Thoracic aorta (tissue), 2 donors: ENCODE measurements around the gene STRA6. TPM values are rescaled to one million over a fixed set of nuclear protein-coding genes. Genes with fewer than 3 reads are reported as not detected.

Experiments
- ATAC-seq: fragments of 150-250 bp; one replicate; pipeline ENCODE4 v1.8.0; 2017; ENCODE audit warnings: low read depth; ENCODE audit not compliant: insufficient number of reproducible peaks, low FRiP score
- DNase-seq: peaks from one replicate; pipeline ENCODE4 v3.0.0-alpha.2; 2020; ENCODE audit warnings: low spot score
- H3K27ac ChIP-seq, 2 donors: fragments of 200-600 bp; sonication (generic); 1 replicate in 1 of 2; 2 replicates in 1 of 2; pipeline ENCODE4 v1.5.1; 2016; ENCODE audit warnings: mild to moderate bottlenecking in 2 of 2, moderate library complexity in 2 of 2
- H3K27me3 ChIP-seq: fragments of 200-600 bp; sonication (generic); replicated peaks from 2 replicates; pipeline ENCODE4 v1.6.0; 2016; ENCODE audit warnings: mild to moderate bottlenecking; ENCODE audit not compliant: insufficient read depth
- H3K36me3 ChIP-seq: fragments of 200-600 bp; sonication (generic); one replicate; pipeline ENCODE4 v1.5.1; 2016
- H3K4me1 ChIP-seq, 2 donors: fragments of 200-600 bp; sonication (generic); 1 replicate in 1 of 2; 2 replicates in 1 of 2; pipeline versions ENCODE4 v1.5.1 to v1.6.0; 2016; ENCODE audit warnings: low read depth in 2 of 2, mild to moderate bottlenecking in 1 of 2; ENCODE audit not compliant: control insufficient read depth in 1 of 2
- H3K4me3 ChIP-seq: fragments of 200-600 bp; sonication (generic); 2 replicates; pipeline ENCODE4 v1.5.1; 2016; ENCODE audit warnings: mild to moderate bottlenecking
- H3K9me3 ChIP-seq: fragments of 200-600 bp; sonication (generic); 2 replicates; pipeline ENCODE4 v1.5.1; 2016
- total RNA-seq, 2 donors: library from RNA; depleted of rRNA; stranded (reverse); fragments of >200 nt; gene quantifications; one replicate each; pipeline versions ENCODE4 v1.1.0 to v1.2.3, GENCODE V29; 2016
- TF ChIP-seq, protein P1 (sequence below): fragments of 200-600 bp; sonication (generic); IDR thresholded peaks from one replicate; pipeline ENCODE4 v1.5.1; 2019; ENCODE audit warnings: antibody characterized with exemption

STRA6 gene
- total RNA-seq, 2 donors from 2014 or later, result 0.28 TPM; not detected in 1

DNA sequence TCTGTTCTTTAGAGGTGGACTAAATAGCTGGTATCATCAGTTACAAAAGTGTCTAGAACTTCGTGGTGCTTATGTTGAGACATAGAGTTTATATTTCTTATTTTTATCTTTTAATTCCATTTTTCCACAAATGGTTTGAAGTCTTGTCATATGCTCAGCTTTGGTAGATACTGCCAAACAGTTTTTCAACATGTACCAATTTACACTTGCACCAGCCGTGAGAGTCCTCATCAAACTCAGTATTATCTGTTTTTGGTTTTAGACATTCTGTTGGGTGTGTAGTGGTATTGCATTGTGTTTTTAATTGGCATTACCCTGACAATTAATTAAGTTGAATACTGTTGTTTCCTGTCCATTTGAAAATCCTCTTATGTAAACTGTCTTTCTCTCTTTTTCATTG, 55.5 kb downstream of the STRA6 start:
- TF ChIP-seq, protein P1, sequence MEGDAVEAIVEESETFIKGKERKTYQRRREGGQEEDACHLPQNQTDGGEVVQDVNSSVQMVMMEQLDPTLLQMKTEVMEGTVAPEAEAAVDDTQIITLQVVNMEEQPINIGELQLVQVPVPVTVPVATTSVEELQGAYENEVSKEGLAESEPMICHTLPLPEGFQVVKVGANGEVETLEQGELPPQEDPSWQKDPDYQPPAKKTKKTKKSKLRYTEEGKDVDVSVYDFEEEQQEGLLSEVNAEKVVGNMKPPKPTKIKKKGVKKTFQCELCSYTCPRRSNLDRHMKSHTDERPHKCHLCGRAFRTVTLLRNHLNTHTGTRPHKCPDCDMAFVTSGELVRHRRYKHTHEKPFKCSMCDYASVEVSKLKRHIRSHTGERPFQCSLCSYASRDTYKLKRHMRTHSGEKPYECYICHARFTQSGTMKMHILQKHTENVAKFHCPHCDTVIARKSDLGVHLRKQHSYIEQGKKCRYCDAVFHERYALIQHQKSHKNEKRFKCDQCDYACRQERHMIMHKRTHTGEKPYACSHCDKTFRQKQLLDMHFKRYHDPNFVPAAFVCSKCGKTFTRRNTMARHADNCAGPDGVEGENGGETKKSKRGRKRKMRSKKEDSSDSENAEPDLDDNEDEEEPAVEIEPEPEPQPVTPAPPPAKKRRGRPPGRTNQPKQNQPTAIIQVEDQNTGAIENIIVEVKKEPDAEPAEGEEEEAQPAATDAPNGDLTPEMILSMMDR, result no peak
- Histone ChIP-seq H3K9me3 (peaks cover 5% of the 10 kb centered on the region), H3K27ac (no peak overlapping the region), H3K27me3 (no peaks in the 10 kb centered on the region), H3K4me3 (no peak overlapping the region), H3K36me3 (no peaks in the 10 kb centered on the region), H3K4me1 (no peaks in the 10 kb centered on the region)
- DNase-seq (no peak), ATAC-seq (no peak)

DNA sequence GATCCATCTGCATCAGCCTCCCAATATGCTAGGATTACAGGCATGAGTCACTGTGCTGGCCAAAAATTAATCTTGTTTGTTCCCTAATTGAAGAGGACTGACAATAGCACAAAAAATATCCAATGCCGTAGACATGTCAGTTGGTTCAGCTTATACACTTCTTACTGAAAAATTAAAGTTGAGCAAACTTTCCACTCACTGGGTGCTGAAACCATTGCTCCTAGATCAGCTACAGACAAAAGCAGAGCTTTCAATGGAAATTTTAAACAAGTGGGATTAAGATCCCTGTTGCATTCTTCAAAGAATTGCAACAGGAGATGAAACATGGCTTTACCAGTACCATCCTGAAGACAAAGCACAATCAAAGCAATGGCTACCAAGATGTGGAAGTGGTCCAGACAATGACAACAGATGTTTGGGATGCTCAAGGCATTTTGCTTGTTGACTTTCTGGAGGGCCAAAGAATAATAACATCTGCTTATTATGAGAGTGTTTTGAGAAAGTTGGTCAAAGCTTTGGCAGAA, 56.2 kb downstream of the STRA6 start:
- TF ChIP-seq, protein P1, result no peak
- H3K4me1 ChIP-seq, result no peaks in the 10 kb centered on the region
- no peak for DNase-seq
- peaks cover 5% of the 10 kb centered on the region for H3K9me3 ChIP-seq
- no peak overlapping the region for H3K27ac ChIP-seq
- H3K27me3 ChIP-seq, result no peaks in the 10 kb centered on the region
- ATAC-seq, result no peak
- no peak overlapping the region for H3K4me3 ChIP-seq
- H3K36me3 ChIP-seq, result no peaks in the 10 kb centered on the region

DNA sequence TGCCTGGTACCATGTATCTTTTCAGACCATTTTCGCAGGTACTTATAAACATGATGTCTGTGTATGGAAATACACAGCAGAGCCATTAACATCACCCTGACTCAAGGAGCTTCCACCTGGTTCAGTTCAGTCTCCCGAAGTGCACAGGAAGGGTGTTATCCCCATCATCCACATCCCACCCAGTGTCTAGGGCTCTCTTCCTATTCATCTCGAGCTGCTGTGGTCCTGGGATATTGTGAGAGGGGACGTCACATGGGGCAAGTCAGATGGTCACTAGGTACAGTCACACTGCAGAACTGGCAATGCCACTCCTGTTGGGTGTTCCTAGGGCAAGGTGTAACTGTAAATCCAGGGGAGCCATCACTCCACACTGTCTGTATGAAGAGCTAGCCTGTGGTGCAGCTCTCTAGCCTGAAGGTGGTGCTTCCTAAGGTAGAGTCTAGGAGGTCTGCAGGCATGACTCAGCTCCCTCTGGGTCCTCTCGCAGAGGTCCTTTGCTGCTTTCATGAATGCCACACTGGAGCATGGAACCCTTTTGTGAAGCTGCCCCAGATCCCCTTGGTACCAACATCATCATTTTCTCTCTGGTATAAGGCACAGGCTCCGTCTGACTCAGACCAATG, 58.3 kb downstream of the STRA6 start:
- Histone ChIP-seq H3K4me3 (no peak overlapping the region), H3K27me3 (no peaks in the 10 kb centered on the region), H3K36me3 (no peaks in the 10 kb centered on the region), H3K27ac (no peak overlapping the region), H3K4me1 (no peaks in the 10 kb centered on the region), H3K9me3 (peaks cover 5% of the 10 kb centered on the region)
- no peak for ATAC-seq
- DNase-seq, result no peak
- TF ChIP-seq, protein P1, result no peak

DNA sequence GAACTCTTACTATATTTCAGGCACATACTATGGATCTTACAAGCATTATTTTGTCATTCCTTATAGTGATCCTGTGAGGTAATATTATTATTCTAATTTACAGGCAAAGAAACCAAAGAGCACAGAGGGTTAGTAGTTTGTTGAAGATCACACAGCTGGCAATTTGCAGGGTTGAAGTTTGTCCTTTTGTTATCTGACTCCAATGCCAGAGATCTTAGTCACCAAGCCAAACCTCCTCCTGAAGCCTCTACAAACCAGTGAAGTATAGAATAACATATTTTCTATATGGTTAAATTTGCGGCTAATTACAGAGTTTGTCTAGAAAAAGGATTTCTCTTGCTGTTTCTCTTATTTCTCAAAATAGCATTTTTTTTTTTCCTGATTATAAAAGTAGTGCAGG, 61.0 kb downstream of the STRA6 start:
- Histone ChIP-seq H3K9me3 (peaks cover 3% of the 10 kb centered on the region), H3K4me1 (peaks cover 6 to 11% of the 10 kb centered on the region in 2 donors), H3K27me3 (no peaks in the 10 kb centered on the region), H3K27ac (no peak overlapping the region), H3K36me3 (no peaks in the 10 kb centered on the region), H3K4me3 (no peak overlapping the region)
- no peak for DNase-seq
- TF ChIP-seq, protein P1, result no peak
- ATAC-seq, result no peak

DNA sequence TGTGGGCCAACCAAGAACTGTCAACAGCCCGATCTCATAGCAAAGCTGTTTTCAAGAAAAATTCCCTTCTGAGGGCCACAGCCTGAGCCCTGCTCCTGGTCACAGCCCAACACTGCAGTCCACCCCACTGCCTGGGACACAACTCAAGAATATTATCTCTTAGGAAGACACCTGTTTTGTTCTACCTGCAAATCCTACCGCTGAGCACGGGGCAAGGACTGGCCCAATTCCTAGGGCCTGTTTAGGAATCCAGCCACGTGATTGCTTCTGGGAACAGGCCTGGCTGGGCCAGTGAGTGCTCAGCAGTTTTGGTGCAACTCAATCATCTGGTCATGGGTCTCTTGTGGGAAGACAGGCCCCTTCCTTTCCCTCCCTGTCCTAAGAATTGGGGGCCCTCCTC, 63.9 kb downstream of the STRA6 start:
- Histone ChIP-seq H3K27me3 (peaks cover 15% of the 10 kb centered on the region), H3K4me1 (peaks cover 11 to 19% of the 10 kb centered on the region in 2 donors)
- no peak for ATAC-seq

More for the DNA sequence above, 63.9 kb downstream of the STRA6 start:
- no peak overlapping the region for H3K27ac ChIP-seq
- no peaks in the 10 kb centered on the region for H3K36me3 ChIP-seq
- DNase-seq, result no peak
- TF ChIP-seq, protein P1, result no peak
- no peaks in the 10 kb centered on the region for H3K9me3 ChIP-seq
- no peak overlapping the region for H3K4me3 ChIP-seq
